ENCODE measurements around the gene CEP112. TPM values are rescaled to one million over a fixed set of nuclear protein-coding genes. Genes with fewer than 3 reads are reported as not detected.

The CEP112 gene
- total RNA-seq, 1 experiment from 2014 or later = 6.1 TPM

GRCh38 chr17:65754630-65755029 lies 437.3 kb downstream of the CEP112 start (continued):
- TF ChIP-seq RORB (CRISPR knock-in tag; IDR thresholded peaks at IDR 0.05) = no peak
- no peak for TF ChIP-seq SP1 (CRISPR knock-in tag; conservative IDR thresholded peaks at IDR 0.05)
- TF ChIP-seq USF1 (CRISPR knock-in tag; IDR thresholded peaks at IDR 0.05) = no peak
- TF ChIP-seq NR1H2 (CRISPR knock-in tag; IDR thresholded peaks at IDR 0.05) = no peak
- TF ChIP-seq GTF2I (CRISPR knock-in tag; conservative IDR thresholded peaks at IDR 0.05) = no peak

- Mint-ChIP-seq H3K9me3 (no peaks in the 10 kb centered on the region), H3K27me3 (ENCODE audit: low read depth) (no peaks in the 10 kb centered on the region), H3K27ac (no peak overlapping the region), H3K4me1 (peaks cover 8% of the 10 kb centered on the region), H3K4me3 (no peak overlapping the region), H3K36me3 (no peaks in the 10 kb centered on the region)
- POLR2A ChIA-PET = no interaction called here
- no peak for TF ChIP-seq ZNF416 (CRISPR knock-in tag; IDR thresholded peaks at IDR 0.05)
- CTCF ChIA-PET = no interaction called here
- no peak for ATAC-seq
- DNase-seq (ENCODE audit: low spot score) = no peak
Observed at GRCh38 chr17:65754081-65754480, 437.9 kb downstream of the CEP112 start.

- CTCF ChIA-PET = no interaction called here
- no peak for DNase-seq (ENCODE audit: low spot score)
- Mint-ChIP-seq H3K9me3 (no peaks in the 10 kb centered on the region), H3K36me3 (no peaks in the 10 kb centered on the region), H3K4me1 (peaks cover 14% of the 10 kb centered on the region), H3K27ac (no peak overlapping the region), H3K27me3 (ENCODE audit: low read depth) (no peaks in the 10 kb centered on the region), H3K4me3 (no peak overlapping the region)
- POLR2A ChIA-PET = no interaction called here
- no peak for TF ChIP-seq ZNF232 (CRISPR knock-in tag; IDR thresholded peaks at IDR 0.05)
- no peak for TF ChIP-seq USF1 (CRISPR knock-in tag; IDR thresholded peaks at IDR 0.05)
- no peak for TF ChIP-seq ETV6 (CRISPR knock-in tag; IDR thresholded peaks at IDR 0.05)
- TF ChIP-seq TCF7 (CRISPR knock-in tag; IDR thresholded peaks at IDR 0.05; ENCODE audit: low read depth) = no peak
- no peak for ATAC-seq
Observed at GRCh38 chr17:65753348-65753747, 438.6 kb downstream of the CEP112 start.

- Mint-ChIP-seq H3K4me3 (no peak overlapping the region), H3K36me3 (no peaks in the 10 kb centered on the region), H3K4me1 (peaks cover 18% of the 10 kb centered on the region), H3K9me3 (no peaks in the 10 kb centered on the region), H3K27ac (no peak overlapping the region), H3K27me3 (ENCODE audit: low read depth) (no peaks in the 10 kb centered on the region)
- no peak for DNase-seq (ENCODE audit: low spot score)
- ChIA-PET POLR2A (no interaction called here), CTCF (no interaction called here)
- TF ChIP-seq CTCF (IDR thresholded peaks at IDR 0.05) = no peak
- TF ChIP-seq PREB (CRISPR knock-in tag; IDR thresholded peaks at IDR 0.05; ENCODE audit: borderline replicate concordance) = no peak
- no peak for TF ChIP-seq CREB1 (CRISPR knock-in tag; IDR thresholded peaks at IDR 0.05)
- no peak for TF ChIP-seq HMGXB4 (CRISPR knock-in tag; IDR thresholded peaks at IDR 0.05)
- no peak for TF ChIP-seq TEAD1 (CRISPR knock-in tag; IDR thresholded peaks at IDR 0.05)
- TF ChIP-seq ZNF232 (CRISPR knock-in tag; IDR thresholded peaks at IDR 0.05) = no peak
- no peak for TF ChIP-seq NR2C2 (CRISPR knock-in tag; IDR thresholded peaks at IDR 0.05)
- TF ChIP-seq JAZF1 (CRISPR knock-in tag; IDR thresholded peaks at IDR 0.05) = no peak
- no peak for TF ChIP-seq E2F4 (CRISPR knock-in tag; IDR thresholded peaks at IDR 0.05; ENCODE audit: borderline replicate concordance, low read depth)
- no peak for TF ChIP-seq ATF1 (CRISPR knock-in tag; IDR thresholded peaks at IDR 0.05)
- TF ChIP-seq SMAD4 (CRISPR knock-in tag; IDR thresholded peaks at IDR 0.05) = no peak
- no peak for TF ChIP-seq NR1H2 (CRISPR knock-in tag; IDR thresholded peaks at IDR 0.05)
- TF ChIP-seq RORB (CRISPR knock-in tag; IDR thresholded peaks at IDR 0.05) = no peak
- TF ChIP-seq IRF2 (CRISPR knock-in tag; IDR thresholded peaks at IDR 0.05; ENCODE audit: borderline replicate concordance, low read depth) = no peak
- TF ChIP-seq MAX (CRISPR knock-in tag; IDR thresholded peaks at IDR 0.05) = no peak
- ATAC-seq = no peak
Observed at GRCh38 chr17:65751263-65751662, 440.7 kb downstream of the CEP112 start.

Data from WTC11 (cell line).